Calu3 (cell line): ENCODE data around the gene LILRA1. TPM values are rescaled to one million over a fixed set of nuclear protein-coding genes. Genes with fewer than 3 reads are reported as not detected.
"Not testable (repeated sequence)": the region's sequence is repeated elsewhere in the genome, so short reads cannot be mapped to it uniquely, and the experiment has no call there.

ENCODE experiments used
- BruUV-seq: library from RNA; stranded (reverse); fragments of 400-500 nt; replicated peaks from 2 replicates; lab custom pipeline; 2021; lab: Mats Ljungman, UMichigan
- CTCF ChIA-PET: fragments of 300-600 bp; sonication (Branson Sonifier 250); formaldehyde crosslinking; loops from one replicate; lab custom pipeline; 2022; ENCODE audit warnings: antibody characterized with exemption; lab: Charles Lee
- DNase-seq: peaks from one replicate; pipeline ENCODE4 v3.0.0; 2022
- H3K27ac Mint-ChIP-seq: one replicate; pipeline ENCODE4 v1.8.0; 2022; ENCODE audit warnings: mixed read lengths; ENCODE audit not compliant: unreplicated experiment
- H3K27me3 Mint-ChIP-seq: one replicate; pipeline ENCODE4 v1.8.0; 2022; ENCODE audit warnings: mixed read lengths; ENCODE audit not compliant: unreplicated experiment
- H3K36me3 Mint-ChIP-seq: one replicate; pipeline ENCODE4 v1.8.0; 2022; ENCODE audit warnings: mild to moderate bottlenecking, moderate library complexity, mixed read lengths; ENCODE audit not compliant: insufficient read depth, unreplicated experiment
- H3K4me1 Mint-ChIP-seq: one replicate; pipeline ENCODE4 v1.8.0; 2022; ENCODE audit warnings: mild to moderate bottlenecking, low read depth, mixed read lengths; ENCODE audit not compliant: unreplicated experiment
- H3K4me3 Mint-ChIP-seq: one replicate; pipeline ENCODE4 v1.8.0; 2022; ENCODE audit warnings: mild to moderate bottlenecking, low read depth, moderate library complexity, mixed read lengths; ENCODE audit not compliant: unreplicated experiment
- H3K9me3 Mint-ChIP-seq: one replicate; pipeline ENCODE4 v1.8.0; 2022; ENCODE audit warnings: low read depth, mixed read lengths; ENCODE audit not compliant: unreplicated experiment
- intact Hi-C: fragments of 100-400 bp; cut with micrococcal nuclease; formaldehyde crosslinking; loops from one replicate; pipeline ENCODE4 v1.10.0; 2022; ENCODE audit not compliant: unreplicated experiment
- total RNA-seq: library from RNA; stranded (reverse); gene quantifications from 2 replicates; pipeline ENCODE4 v1.2.3, GENCODE V29; 2022
- TF ChIP-seq, protein P1 (sequence below): fragments of 200-600 bp; IDR thresholded peaks from one replicate; pipeline ENCODE4 v1.8.0; 2022; ENCODE audit warnings: antibody characterized with exemption; ENCODE audit not compliant: unreplicated experiment

The LILRA1 gene
- total RNA-seq, 1 experiment from 2014 or later: not detected

- no peaks in the 10 kb centered on the region for H3K4me1 Mint-ChIP-seq
- no peaks in the 10 kb centered on the region for H3K27me3 Mint-ChIP-seq
- CTCF ChIA-PET: no interaction called here
- DNase-seq: no peak
- H3K4me3 Mint-ChIP-seq: no peak overlapping the region
- H3K27ac Mint-ChIP-seq: no peak overlapping the region
- no peaks in the 10 kb centered on the region for H3K36me3 Mint-ChIP-seq
- intact Hi-C loops: no loop called here
- TF ChIP-seq, protein P1, sequence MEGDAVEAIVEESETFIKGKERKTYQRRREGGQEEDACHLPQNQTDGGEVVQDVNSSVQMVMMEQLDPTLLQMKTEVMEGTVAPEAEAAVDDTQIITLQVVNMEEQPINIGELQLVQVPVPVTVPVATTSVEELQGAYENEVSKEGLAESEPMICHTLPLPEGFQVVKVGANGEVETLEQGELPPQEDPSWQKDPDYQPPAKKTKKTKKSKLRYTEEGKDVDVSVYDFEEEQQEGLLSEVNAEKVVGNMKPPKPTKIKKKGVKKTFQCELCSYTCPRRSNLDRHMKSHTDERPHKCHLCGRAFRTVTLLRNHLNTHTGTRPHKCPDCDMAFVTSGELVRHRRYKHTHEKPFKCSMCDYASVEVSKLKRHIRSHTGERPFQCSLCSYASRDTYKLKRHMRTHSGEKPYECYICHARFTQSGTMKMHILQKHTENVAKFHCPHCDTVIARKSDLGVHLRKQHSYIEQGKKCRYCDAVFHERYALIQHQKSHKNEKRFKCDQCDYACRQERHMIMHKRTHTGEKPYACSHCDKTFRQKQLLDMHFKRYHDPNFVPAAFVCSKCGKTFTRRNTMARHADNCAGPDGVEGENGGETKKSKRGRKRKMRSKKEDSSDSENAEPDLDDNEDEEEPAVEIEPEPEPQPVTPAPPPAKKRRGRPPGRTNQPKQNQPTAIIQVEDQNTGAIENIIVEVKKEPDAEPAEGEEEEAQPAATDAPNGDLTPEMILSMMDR: no peak
- peaks cover 5% of the 10 kb centered on the region for H3K9me3 Mint-ChIP-seq
- no TSS peak for BruUV-seq
These were observed 37.2 kb upstream of the LILRA1 start for GRCh38 chr19:54556194-54556593.

DNA sequence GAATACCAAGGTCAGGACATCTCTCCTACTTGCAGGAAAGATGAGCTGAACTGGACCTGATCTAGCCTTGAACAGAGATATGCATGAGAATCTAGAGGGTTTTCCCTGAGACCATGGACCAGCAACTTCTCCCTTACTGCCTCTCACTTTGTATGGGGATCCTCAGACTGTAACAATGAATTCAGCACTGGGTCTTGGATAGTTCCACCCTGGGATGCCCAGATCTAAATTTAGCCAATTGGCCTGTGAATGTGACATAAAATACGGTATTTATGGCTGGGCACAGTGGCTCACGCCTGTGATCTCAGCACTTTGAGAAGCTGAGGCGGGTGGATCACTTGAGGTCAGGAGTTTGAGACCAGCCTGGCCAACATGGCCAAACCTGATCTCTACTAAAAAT is 35.1 kb upstream of the LILRA1 start:
- CTCF ChIA-PET: no interaction called here
- BruUV-seq: no TSS peak
- intact Hi-C loops: no loop called here

DNA sequence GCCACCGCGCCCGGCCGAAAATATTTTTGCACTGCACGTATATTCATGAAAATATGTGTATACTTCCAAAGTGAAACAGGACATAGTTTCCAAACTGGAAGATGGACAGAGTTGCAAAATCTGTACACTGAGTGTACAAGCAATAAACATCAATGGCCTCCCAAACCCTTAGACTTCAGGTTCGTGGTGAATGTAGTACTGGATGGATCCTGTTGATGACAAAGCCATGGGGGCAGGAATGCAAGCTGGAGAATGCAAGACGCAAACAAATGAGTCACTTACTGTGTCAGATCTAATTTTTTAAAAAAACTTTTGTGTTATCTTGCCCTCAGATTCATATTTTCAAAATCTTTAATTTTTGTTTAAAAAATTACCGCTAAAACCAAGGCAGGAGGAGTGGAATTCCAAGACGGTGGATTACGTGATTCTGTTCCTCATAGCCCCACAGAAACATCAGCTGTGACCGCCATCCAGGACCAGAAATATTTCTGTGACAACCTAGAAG is 32.5 kb upstream of the LILRA1 start:
- no peak overlapping the region for H3K27ac Mint-ChIP-seq
- TF ChIP-seq, protein P1: no peak
- H3K9me3 Mint-ChIP-seq: no peaks in the 10 kb centered on the region
- intact Hi-C loops: loop anchor here (10.0 kb wide), 1 partner anchor 76 kb away; no protein-coding TSS in a partner anchor
- no peaks in the 10 kb centered on the region for H3K4me1 Mint-ChIP-seq
- no peaks in the 10 kb centered on the region for H3K36me3 Mint-ChIP-seq
- DNase-seq: no peak
- H3K4me3 Mint-ChIP-seq: no peak overlapping the region
- no TSS peak for BruUV-seq
- CTCF ChIA-PET: no interaction called here
- peaks cover 5% of the 10 kb centered on the region for H3K27me3 Mint-ChIP-seq

More for the DNA sequence above, 35.1 kb upstream of the LILRA1 start:
- DNase-seq: no peak
- TF ChIP-seq, protein P1: no peak
- H3K4me3 Mint-ChIP-seq: no peak overlapping the region
- H3K9me3 Mint-ChIP-seq: no peaks in the 10 kb centered on the region
- no peaks in the 10 kb centered on the region for H3K27me3 Mint-ChIP-seq
- no peak overlapping the region for H3K27ac Mint-ChIP-seq
- no peaks in the 10 kb centered on the region for H3K36me3 Mint-ChIP-seq
- H3K4me1 Mint-ChIP-seq: no peaks in the 10 kb centered on the region

DNA sequence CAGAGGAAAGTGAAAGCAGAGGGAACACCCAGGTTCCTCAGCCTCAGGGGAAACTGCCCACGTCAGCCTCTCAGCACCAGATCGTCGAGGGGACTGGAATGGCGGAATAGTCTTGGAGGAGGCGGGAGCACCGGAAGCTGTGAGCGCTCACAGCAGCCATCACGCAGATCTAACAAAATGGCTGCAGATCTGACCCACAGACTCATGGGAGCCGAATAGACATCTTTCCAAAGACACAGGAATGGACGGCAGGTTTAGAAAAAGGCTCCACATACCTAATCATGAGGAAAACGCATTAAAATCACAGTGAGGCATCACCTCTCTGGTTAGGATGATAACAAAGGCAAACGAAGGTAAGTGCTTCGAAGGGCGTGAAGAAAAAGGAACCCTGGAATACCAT is 31.6 kb upstream of the LILRA1 start:
- peaks cover 14% of the 10 kb centered on the region for H3K27me3 Mint-ChIP-seq
- H3K27ac Mint-ChIP-seq: no peak overlapping the region
- TF ChIP-seq, protein P1: no peak
- CTCF ChIA-PET: no interaction called here
- no peaks in the 10 kb centered on the region for H3K4me1 Mint-ChIP-seq
- intact Hi-C loops: loop anchor here (10.0 kb wide), 1 partner anchor 77 kb away; no protein-coding TSS in a partner anchor
- no peaks in the 10 kb centered on the region for H3K9me3 Mint-ChIP-seq
- no TSS peak for BruUV-seq
- no peaks in the 10 kb centered on the region for H3K36me3 Mint-ChIP-seq
- DNase-seq: no peak
- H3K4me3 Mint-ChIP-seq: no peak overlapping the region

DNA sequence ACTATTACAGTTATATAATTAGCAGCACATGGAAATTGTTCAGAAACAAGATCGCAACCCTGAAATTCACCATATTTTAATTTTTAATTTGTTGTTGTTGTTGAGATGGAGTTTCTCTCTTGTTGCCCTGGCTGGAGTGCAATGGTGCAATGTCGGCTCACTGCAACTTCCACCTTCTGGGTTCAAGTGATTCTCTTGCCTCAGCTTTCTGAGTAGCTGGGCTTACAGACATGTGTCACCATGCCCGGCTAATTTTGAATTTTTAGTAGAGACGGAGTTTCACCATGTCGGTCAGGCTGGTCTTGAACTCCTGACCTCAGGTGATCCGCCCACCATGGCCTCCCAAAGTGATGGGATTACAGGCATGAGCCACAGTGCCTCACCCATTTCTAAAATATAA is 30.2 kb upstream of the LILRA1 start:
- BruUV-seq, H3K9me3 Mint-ChIP-seq, CTCF ChIA-PET, DNase-seq, H3K4me3 Mint-ChIP-seq, H3K4me1 Mint-ChIP-seq, H3K27ac Mint-ChIP-seq, H3K36me3 Mint-ChIP-seq: not testable (repeated sequence)
- intact Hi-C loops: loop anchor here (10.0 kb wide), 1 partner anchor 78 kb away; no protein-coding TSS in a partner anchor
- H3K27me3 Mint-ChIP-seq: peaks cover 28% of the 10 kb centered on the region
